ENCODE results near the gene PAX8. TPM values are rescaled to one million over a fixed set of nuclear protein-coding genes. Genes with fewer than 3 reads are reported as not detected.

PAX8 gene
- total and polyA plus RNA-seq, 2 of the 13 experiments (the other 11 are each of a cell fraction or from before 2014, with no cell fraction given), result 1.5 to 8.8 TPM

GRCh38 chr2:113218283-113219091, 60.2 kb downstream of the PAX8 start (continued):
- TF ChIP-seq ZNF503 (CRISPR knock-in tag; IDR thresholded peaks at IDR 0.05), result peak; percentile 47; the same call in 1 of the 2 replicates
- TF ChIP-seq AKAP8 (CRISPR knock-in tag; IDR thresholded peaks at IDR 0.05), result no peak; the same call in 1 of the 2 replicates
- no peak for TF ChIP-seq TP53 (CRISPR knock-in tag; conservative IDR thresholded peaks at IDR 0.05)
- peak; percentile 61; the same call in 1 of the 2 replicates for TF ChIP-seq HDAC1 (CRISPR knock-in tag; IDR thresholded peaks at IDR 0.05)
- TF ChIP-seq RFX5 (IDR thresholded peaks at IDR 0.05; ENCODE audit: low read depth, low read length), result peak; percentile 83
- no peak for TF ChIP-seq ATF6 (CRISPR knock-in tag; conservative IDR thresholded peaks at IDR 0.05)
- TF ChIP-seq ZNF703 (CRISPR knock-in tag; IDR thresholded peaks at IDR 0.05; ENCODE audit: borderline replicate concordance), result no peak
- peak; percentile 12; the same call in 1 of the 2 replicates for TF ChIP-seq GATA4 (IDR thresholded peaks at IDR 0.05; ENCODE audit: borderline replicate concordance, low read depth)
- 0 out of 2 replicates have a peak, but pooled peaks have one; percentile 43 for TF ChIP-seq THYN1 (CRISPR knock-in tag; IDR thresholded peaks at IDR 0.05; ENCODE audit: borderline replicate concordance, low read depth)
- no peak for TF ChIP-seq IKZF4 (CRISPR knock-in tag; IDR thresholded peaks at IDR 0.05; ENCODE audit: borderline replicate concordance, low read depth, not compliant biosample characterization)
- TF ChIP-seq ZNF274 (CRISPR knock-in tag; IDR thresholded peaks at IDR 0.05), result 0 out of 2 replicates have a peak, but pooled peaks have one; percentile 35
- no peak for TF ChIP-seq ZZZ3 (CRISPR knock-in tag; IDR thresholded peaks at IDR 0.05; ENCODE audit: borderline replicate concordance)
- peak; percentile 93 for TF ChIP-seq GATAD2A (CRISPR knock-in tag; IDR thresholded peaks at IDR 0.05)
- TF ChIP-seq ZNF280B (CRISPR knock-in tag; IDR thresholded peaks at IDR 0.05; ENCODE audit: borderline replicate concordance), result no peak
- peak; percentile 78 for TF ChIP-seq RFXAP (CRISPR knock-in tag; IDR thresholded peaks at IDR 0.05; ENCODE audit: borderline replicate concordance)
- TF ChIP-seq FUBP1 (CRISPR knock-in tag; IDR thresholded peaks at IDR 0.05; ENCODE audit: borderline replicate concordance), result no peak
- TF ChIP-seq ELF1 (CRISPR knock-in tag; IDR thresholded peaks at IDR 0.05), result peak; percentile 56
- TF ChIP-seq ZNF670 (CRISPR knock-in tag; IDR thresholded peaks at IDR 0.05; ENCODE audit: borderline replicate concordance), result 0 out of 2 replicates have a peak, but pooled peaks have one; percentile 18
- TF ChIP-seq ZNF597 (CRISPR knock-in tag; IDR thresholded peaks at IDR 0.05), result no peak
- TF ChIP-seq PPARG (CRISPR knock-in tag; conservative IDR thresholded peaks at IDR 0.05), result peak; percentile 48
